HL-60 (cell line): ENCODE results near the gene OR6C76.
"Not testable (repeated sequence)": the region's sequence is repeated elsewhere in the genome, so short reads cannot be mapped to it uniquely, and the experiment has no call there.

Experiments used
- TF ChIP-seq, protein P1 (sequence below): IDR thresholded peaks from one replicate; pipeline ENCODE4 v1.5.1; 2011; ENCODE audit warnings: low read length, control low read depth, inconsistent platforms; ENCODE audit not compliant: insufficient read depth
- TF ChIP-seq, protein P2 (sequence below): IDR thresholded peaks from 2 replicates; pipeline ENCODE4 v1.6.1; 2012; ENCODE audit warnings: low read depth; ENCODE audit not compliant: insufficient replicate concordance

DNA sequence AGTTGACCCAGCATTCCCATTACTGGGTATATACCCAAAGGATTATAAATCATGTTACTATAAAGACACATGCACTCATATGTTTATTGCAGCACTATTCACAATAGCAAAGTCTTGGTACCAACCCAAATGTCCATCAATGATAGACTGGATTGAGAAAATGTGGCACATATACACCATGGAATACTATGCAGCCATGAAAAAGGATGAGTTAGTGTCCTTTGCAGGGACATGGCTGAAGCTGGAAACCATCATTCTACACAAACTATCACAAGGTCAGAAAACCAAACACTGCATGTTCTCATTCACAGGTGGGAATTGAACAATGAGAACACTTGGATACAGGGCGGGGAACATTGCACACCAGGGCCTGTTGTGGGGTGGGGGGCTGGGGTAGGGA lies 38.9 kb downstream of the OR6C76 start:
- TF ChIP-seq, protein P1, sequence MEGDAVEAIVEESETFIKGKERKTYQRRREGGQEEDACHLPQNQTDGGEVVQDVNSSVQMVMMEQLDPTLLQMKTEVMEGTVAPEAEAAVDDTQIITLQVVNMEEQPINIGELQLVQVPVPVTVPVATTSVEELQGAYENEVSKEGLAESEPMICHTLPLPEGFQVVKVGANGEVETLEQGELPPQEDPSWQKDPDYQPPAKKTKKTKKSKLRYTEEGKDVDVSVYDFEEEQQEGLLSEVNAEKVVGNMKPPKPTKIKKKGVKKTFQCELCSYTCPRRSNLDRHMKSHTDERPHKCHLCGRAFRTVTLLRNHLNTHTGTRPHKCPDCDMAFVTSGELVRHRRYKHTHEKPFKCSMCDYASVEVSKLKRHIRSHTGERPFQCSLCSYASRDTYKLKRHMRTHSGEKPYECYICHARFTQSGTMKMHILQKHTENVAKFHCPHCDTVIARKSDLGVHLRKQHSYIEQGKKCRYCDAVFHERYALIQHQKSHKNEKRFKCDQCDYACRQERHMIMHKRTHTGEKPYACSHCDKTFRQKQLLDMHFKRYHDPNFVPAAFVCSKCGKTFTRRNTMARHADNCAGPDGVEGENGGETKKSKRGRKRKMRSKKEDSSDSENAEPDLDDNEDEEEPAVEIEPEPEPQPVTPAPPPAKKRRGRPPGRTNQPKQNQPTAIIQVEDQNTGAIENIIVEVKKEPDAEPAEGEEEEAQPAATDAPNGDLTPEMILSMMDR: not testable (repeated sequence)
- TF ChIP-seq, protein P2, sequence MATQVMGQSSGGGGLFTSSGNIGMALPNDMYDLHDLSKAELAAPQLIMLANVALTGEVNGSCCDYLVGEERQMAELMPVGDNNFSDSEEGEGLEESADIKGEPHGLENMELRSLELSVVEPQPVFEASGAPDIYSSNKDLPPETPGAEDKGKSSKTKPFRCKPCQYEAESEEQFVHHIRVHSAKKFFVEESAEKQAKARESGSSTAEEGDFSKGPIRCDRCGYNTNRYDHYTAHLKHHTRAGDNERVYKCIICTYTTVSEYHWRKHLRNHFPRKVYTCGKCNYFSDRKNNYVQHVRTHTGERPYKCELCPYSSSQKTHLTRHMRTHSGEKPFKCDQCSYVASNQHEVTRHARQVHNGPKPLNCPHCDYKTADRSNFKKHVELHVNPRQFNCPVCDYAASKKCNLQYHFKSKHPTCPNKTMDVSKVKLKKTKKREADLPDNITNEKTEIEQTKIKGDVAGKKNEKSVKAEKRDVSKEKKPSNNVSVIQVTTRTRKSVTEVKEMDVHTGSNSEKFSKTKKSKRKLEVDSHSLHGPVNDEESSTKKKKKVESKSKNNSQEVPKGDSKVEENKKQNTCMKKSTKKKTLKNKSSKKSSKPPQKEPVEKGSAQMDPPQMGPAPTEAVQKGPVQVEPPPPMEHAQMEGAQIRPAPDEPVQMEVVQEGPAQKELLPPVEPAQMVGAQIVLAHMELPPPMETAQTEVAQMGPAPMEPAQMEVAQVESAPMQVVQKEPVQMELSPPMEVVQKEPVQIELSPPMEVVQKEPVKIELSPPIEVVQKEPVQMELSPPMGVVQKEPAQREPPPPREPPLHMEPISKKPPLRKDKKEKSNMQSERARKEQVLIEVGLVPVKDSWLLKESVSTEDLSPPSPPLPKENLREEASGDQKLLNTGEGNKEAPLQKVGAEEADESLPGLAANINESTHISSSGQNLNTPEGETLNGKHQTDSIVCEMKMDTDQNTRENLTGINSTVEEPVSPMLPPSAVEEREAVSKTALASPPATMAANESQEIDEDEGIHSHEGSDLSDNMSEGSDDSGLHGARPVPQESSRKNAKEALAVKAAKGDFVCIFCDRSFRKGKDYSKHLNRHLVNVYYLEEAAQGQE: not testable (repeated sequence)
